ENCODE results near the gene ERAP2.
"Not testable (repeated sequence)": the region's sequence is repeated elsewhere in the genome, so short reads cannot be mapped to it uniquely, and the experiment has no call there.

ERAP2 gene

DNA sequence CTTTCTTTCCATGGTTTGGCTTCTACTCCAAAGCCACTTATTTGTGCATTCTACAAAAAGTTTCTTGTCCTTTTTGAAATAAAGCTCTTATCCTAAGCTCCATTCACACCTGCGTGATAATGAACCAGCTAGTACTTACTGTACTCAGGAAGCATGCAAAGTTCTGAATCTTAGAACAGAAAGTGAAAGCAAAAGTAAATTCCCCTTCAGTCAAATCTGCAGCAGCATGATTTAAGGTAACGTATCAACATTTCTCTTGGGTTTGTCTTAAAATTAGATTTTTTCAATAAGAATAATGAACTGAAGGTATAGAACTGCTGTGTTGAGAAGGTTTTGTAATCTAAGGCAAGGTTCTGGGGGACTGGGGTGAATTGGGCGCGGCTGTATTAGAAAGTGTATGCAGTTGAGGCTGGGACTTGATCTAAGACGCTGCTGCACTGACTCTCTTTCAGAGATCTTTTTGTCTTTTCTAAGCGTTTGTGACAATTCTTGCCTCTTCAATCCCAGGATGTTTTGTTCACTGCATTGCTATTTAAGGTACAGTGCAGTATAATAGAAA, at the start of gene ERAP2:
TSS of gene ERAP2 (plus strand) at position 209 of the 559 bp plus-strand sequence. CDS start 3,186 bp downstream, outside the sequence.
- DNase-seq (ENCODE audit: low spot score), result peak; percentile 44

GRCh38 chr5:96829297-96829696, 47.0 kb upstream of the ERAP2 start:
- DNase-seq (ENCODE audit: low spot score), result no peak

DNA sequence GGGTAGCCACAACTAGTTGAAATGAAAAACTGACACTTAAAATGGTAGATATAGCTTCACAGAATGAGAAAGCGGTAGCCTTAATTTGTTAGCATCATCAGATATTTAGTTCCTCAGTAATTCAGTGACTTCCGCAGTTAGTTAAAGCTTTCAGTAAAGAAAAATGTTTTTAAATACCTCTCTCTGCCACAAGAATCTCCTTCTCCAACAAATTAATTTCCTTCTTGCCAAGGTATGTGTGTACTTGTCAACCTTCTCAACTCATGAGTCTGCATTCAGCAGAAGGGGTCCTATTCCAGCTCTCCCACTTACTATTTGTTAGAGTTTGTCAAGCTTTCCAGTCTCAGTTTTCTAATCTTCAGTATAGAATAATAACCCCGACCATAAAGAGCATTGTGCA, 42.3 kb upstream of the ERAP2 start:
- no peak for DNase-seq (ENCODE audit: low spot score)

DNA sequence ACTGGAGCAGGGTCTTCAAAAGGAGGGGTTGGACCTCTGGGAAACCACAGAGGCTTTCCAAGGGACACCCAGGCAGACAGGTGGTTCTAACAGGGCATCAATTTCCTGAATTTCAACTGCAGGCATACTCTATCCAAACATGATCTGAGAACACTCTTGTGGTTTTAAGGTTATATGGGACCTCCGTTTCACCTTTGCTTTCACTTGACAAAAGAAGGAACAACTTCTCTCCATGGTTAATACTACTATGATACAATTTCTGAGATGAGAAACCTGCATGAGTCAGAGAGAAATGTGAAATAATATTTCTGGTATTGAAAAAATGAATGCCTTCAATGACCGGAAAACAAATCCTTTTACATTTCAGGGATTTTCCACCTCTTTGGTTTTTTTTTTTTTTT, 40.5 kb upstream of the ERAP2 start:
- no peak for DNase-seq (ENCODE audit: low spot score)

GRCh38 chr5:96836817-96837216, 39.5 kb upstream of the ERAP2 start:
- no peak for DNase-seq (ENCODE audit: low spot score)

- no peak for DNase-seq (ENCODE audit: low spot score)
Measured at GRCh38 chr5:96837303-96837702, 39.0 kb upstream of the ERAP2 start.

GRCh38 chr5:96838201-96839070, 37.9 kb upstream of the ERAP2 start:
- DNase-seq (ENCODE audit: low spot score), result no peak

GRCh38 chr5:96839071-96839592, 37.2 kb upstream of the ERAP2 start:
- DNase-seq (ENCODE audit: low spot score), result no peak

DNA sequence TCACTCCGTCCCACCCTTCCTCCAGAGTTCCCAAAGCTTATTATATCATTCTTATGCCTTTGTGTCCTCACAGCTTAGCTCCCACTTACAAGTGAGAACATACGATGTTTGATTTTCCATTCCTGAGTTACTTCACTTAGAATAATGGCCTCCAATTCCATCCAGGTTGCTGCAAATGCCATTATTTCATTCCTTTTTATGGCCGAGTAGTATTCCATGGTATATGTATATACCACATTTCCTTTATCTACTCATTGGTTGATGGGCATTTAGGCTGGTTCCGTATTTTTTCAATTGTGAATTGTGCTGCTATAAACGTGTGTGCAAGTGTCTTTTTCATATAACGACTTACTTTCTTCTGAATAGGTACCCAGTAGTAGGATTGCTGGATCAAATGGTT, 34.4 kb upstream of the ERAP2 start:
- DNase-seq (ENCODE audit: low spot score), result not testable (repeated sequence)

DNA sequence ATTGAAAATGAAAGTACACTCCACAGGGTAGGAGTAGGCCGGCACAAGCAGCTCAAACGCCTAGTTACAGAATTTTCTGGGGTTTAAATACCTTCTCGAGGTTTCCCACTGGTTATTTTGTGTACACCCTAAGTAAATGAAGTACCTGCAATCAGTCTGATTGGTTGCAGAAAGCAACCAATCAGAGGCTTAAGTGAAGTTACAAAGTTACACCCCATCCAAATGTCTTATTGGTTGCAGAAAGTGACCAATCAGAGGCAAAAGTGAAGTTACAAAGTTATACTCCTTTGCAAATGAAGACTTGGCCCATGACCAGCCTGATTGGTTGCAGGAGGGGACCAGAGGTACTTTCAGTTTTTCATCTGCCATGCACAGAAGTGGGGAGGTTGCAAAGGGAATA, 33.2 kb upstream of the ERAP2 start:
- no peak for DNase-seq (ENCODE audit: low spot score)

DNA sequence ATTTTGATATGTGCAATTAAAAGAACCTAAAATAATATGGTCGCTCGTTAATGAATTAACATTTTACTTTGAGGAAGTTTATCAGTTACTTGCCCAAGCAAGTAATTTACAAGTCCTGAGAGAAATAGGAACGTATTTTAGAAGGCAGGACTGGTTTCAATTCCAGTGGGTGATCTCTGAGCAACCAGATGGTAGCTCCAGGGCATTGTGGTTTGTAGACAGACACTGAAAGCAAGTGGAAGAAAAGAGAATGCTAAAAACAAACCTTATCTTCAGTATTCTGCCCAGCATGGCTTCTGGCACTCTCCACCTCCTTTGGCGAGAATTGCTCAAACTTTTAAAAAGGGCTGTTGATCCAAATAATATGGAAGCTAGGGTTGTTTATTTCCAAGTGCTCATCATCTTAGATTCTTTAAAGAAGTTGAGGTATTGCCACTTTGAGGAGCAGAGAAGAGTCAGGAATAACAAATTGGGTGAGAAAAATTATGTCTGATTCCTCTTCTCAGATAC, 31.8 kb upstream of the ERAP2 start:
- DNase-seq (ENCODE audit: low spot score), result peak; percentile 25

- no peak for DNase-seq (ENCODE audit: low spot score)
Measured at GRCh38 chr5:96851312-96852062, 24.8 kb upstream of the ERAP2 start.

DNA sequence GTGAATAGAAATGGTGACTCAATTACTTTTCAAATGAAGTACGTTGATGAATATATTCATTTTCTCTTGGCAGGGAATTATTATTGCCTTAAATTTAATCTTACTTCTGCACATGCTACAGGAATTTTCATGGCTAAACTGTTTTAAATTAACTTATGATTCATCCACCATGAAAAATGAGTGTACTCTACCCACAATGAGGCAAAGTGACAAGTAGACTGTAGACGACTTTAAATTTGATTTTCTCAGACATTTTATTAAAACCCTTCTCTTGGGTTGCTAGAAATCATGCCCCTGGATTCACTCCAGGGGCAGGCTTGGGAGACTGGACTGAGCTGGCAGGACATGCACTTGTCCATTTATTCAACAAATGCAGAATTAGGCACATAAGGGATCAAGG, 23.5 kb upstream of the ERAP2 start:
- peak; percentile 32 for DNase-seq (ENCODE audit: low spot score)

DNA sequence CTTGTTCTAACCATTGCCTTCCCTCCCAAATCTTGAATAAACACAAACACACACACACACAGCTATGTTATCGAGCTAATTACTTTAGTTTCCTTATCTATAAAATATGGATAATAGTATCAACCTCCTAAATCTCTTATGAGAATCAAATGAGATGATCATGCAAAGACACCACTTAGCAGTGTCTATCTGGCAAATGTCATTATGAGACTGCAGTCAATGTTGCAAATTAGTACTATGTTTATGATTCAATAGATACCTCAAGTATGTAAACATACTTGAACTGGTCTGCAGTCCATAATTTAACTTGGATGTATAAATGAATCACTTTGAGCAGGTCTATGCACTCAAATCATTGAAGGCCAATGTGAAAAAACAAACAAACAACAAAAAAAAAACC, 22.2 kb upstream of the ERAP2 start:
- DNase-seq (ENCODE audit: low spot score), result no peak

- no peak for DNase-seq (ENCODE audit: low spot score)
Measured at GRCh38 chr5:96855031-96855872, 21.0 kb upstream of the ERAP2 start.

- no peak for DNase-seq (ENCODE audit: low spot score)
Measured at GRCh38 chr5:96856371-96856770, 19.9 kb upstream of the ERAP2 start.

DNA sequence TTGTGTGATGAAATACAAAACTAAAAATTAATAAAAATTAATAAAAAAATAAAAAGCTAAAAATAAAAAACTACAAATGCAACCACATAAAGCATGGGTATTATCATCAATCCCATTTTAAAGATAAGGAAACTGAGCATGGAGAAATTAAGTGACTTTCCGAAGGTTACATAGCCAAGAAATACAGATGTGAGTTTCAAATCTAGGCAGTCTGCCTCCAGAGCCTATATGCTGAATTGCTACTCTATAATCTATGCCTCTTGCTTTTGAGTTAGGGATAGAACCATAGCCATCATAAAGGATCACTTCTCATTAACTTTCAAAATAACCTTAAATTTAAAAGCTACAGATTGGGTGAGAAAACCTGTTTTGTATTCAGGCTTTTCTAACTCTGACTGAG, 18.8 kb upstream of the ERAP2 start:
- no peak for DNase-seq (ENCODE audit: low spot score)

DNA sequence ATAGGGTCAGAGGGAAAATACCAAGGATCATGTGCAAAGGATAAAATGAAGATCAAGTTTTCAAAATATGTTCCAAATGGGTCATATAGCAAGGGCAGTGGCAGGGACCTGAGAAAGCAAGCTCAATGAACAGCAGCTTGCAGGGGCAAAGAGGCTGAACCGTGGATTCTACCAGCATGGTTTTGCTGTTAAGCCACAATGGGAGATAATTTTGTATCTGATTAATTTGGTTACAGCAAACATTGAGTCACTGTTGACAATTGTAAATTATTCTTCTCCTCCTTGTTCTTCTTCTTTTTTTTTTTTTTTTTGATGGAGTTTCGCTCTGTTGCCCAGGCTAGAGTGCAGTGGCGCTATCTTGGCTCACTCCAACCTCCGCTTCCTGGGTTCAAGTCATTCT, 18.4 kb upstream of the ERAP2 start:
- no peak for DNase-seq (ENCODE audit: low spot score)

- DNase-seq (ENCODE audit: low spot score), result no peak
Measured at GRCh38 chr5:96859375-96859774, 16.9 kb upstream of the ERAP2 start.

DNA sequence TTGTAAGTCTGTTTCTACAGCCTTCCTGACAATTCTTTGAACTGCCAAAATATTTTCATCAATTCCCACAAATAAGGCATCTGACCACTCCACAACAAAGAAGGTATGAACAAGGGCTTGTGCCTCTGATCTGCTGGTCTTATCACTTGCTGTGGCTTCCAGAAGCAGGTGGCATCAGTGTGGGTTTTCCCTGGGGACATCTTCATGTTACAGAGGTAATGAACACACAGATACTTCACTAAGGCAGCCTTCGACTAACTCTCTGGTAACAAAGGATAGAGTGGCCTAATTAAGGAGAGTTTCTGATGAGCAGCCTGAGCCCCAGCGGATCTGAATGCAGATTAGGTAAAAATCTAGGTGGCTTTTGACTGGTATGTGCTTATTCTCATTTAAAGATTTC, 15.2 kb upstream of the ERAP2 start:
- no peak for DNase-seq (ENCODE audit: low spot score)

DNA sequence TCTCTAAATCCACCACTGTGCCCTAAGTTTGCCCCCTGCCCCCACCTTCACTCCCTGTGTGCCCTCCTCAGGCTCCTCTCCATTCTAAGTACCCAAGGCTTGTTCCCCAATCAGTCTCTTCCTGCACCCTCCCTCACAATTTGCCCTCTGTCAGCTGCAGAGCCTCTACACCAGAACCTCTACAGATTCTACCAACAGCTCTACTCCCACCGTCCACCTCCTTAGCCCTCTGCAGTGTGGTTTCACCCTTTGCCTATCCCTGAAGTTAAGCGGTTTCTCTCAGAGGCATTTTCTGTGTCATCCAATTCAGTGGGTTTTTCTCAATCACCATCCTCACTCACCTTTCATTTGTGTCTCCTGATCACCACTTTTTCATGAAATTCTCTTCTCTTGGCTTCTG, 13.2 kb upstream of the ERAP2 start:
- DNase-seq (ENCODE audit: low spot score), result no peak
